GM21529 (cell line): ENCODE results near the gene ZNF441.
"Not testable (repeated sequence)": the region's sequence is repeated elsewhere in the genome, so short reads cannot be mapped to it uniquely, and the experiment has no call there.

Source experiments
- ATAC-seq: cut with Tn5 transposase; IDR thresholded peaks from one replicate; pipeline ENCODE4 v1.9.1; 2021; ENCODE audit not compliant: unreplicated experiment

ZNF441 gene

GRCh38 chr19:11776669-11777068 is 9.9 kb downstream of the ZNF441 start:
- ATAC-seq: not testable (repeated sequence)

GRCh38 chr19:11780431-11781020 is 13.7 kb downstream of the ZNF441 start:
- no peak for ATAC-seq

GRCh38 chr19:11781295-11782057 is 14.7 kb downstream of the ZNF441 start:
- ATAC-seq: no peak

DNA sequence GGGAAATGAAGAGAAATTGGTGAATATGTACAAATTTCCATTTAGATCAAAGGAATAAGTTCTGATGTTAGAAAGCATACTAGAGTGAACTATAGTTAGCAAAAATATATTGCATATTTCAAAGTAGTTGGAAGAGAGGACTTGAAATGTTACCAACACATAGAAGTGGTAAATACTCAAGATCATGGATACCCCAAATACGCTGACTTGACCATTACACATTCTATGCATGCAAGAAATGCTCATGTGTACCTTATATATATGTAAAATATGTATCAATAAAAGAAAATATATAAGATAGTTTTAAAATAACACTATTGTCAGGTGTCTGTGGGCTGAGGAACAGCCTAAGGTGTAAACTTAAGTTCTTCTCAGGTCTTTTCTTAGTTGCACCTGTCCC is 17.0 kb downstream of the ZNF441 start:
- no peak for ATAC-seq

DNA sequence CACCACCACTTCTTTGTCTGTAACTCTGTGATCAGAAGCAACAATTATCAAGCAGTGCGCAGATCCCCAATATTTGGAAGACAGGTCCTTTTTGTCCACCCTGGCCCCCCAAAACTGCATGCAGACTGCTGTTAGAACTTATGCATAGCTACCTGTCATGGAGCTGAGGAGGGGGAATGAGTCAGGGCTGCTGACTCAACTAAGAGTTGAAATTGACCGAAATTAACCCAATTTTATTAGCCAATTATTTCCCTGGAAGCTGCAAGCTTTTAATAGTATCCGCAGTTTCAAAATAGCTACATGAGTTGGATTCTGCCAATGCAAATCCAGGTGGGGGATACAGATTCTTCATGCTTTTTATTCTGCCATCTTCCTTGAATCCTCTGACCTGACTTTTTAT is 17.6 kb downstream of the ZNF441 start:
- ATAC-seq: no peak

DNA sequence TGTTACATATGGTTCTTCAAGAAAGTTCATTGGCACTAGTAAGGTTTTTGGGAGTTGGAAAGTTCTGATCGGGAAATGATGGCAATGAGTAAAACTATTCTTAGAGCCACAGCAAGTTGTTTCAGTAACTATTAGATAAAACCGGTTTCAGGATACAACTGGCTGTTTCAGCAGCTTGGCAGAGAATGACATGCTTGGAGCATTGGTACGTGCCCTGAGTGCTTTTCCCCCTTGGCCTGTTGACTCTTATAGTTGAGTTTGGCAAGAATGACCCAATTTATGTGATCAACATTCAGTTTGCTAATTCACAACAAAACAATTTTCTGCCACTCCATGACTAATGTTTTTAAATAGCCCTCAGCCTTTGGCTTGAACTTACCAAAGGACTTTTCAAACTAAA is 20.7 kb downstream of the ZNF441 start:
- ATAC-seq: no peak

GRCh38 chr19:11792942-11793341 is 26.1 kb downstream of the ZNF441 start:
- no peak for ATAC-seq

GRCh38 chr19:11797491-11797890 is 30.7 kb downstream of the ZNF441 start:
- peak; percentile 66 for ATAC-seq

DNA sequence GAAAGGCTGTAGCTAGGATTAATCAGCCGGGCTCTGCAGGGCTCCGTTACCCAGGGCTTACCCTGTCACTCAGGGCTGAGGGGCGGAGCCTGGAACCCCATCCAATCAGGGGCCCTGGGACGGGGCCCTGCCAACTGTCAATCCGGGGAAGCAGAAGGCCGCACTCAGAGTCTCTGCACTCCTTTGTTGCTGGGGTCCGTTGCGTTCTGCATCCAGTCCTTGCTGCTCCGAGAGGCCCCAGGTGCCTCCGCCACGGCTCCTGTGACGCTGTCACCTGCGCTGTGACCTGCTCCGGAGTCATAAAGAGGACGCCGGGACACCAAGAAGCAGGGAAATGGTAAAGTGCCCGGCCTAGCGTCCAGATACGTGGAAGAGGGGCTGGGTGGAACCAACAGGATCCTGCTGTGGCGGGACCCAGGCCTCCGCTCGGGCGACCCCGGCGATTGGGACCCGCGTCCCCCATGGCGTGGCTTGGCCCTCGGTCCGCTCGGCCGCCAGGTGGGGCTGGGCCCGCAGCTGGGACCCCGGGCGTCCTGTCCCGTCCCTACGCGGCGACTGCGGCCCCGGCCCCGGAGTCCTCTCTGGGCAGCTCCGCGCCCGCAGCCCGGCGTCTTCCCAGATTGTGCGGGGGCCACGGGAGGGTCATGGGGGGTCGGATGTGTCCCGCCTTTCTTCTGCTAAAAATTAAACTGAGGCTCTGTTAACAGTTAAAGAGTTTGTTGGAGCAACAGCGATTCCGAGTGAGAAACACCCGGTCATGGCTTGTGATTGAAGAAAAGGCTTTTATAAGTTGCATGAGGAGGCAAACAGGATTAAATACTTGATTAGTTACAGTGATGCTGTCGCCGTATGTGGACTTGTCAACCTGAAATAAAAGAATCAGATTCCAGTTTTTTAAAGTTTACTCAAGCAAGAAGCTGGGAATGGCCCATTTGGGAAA is 31.9 kb downstream of the ZNF441 start, which contains the start of gene ZNF491:
Gene ZNF491, plus strand, starts transcription at position 133 of the 940 bp plus-strand sequence. CDS start 7,431 bp downstream, outside the sequence.
- peak; percentile 90 for ATAC-seq

- no peak for ATAC-seq
Measured at GRCh38 chr19:11806354-11807098, 39.7 kb downstream of the ZNF441 start.

GRCh38 chr19:11807099-11807380 is 40.2 kb downstream of the ZNF441 start:
- no peak for ATAC-seq

GRCh38 chr19:11813703-11814028 is 46.9 kb downstream of the ZNF441 start:
- peak; percentile 38 for ATAC-seq

DNA sequence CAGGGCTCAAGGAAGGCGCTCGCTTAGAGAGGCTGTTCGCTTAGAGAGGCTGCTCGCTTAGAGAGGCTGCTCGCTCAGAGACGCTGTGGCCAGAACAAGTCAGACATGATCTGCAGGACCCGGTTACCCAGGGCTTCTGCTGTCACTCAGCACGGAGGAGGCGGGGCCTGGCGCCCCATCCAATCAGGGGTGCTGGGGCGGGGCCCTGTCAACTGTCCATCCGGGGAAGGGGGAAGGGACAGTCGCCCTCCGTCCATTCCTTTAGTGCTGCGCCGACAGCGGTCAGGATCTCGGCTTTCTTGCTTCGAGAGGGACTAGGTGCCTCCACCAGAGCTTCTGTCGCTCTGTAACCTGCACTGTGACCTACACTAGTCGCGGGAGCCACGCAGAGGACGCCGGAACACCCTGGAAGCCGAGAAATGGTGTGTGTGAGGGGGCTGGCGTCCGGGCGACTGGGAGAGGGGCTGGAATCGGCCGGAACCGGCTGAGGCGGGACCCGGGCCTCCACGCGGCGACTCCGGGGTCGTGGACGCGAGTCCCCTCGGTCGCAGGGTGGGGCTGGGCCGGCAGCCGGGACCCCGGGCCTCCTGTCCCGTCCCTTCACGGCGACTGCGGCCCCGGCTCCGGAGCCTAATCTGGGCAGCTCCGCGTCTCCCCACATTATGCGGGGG is 47.4 kb downstream of the ZNF441 start, which contains the start of gene ZNF440:
Gene ZNF440, plus strand, starts transcription at position 245 of the 671 bp plus-strand sequence. Its CDS starts 175 bp downstream, at position 420.
- ATAC-seq: peak; percentile 99

- ATAC-seq: no peak
Measured at GRCh38 chr19:11814700-11815035, 47.9 kb downstream of the ZNF441 start.

DNA sequence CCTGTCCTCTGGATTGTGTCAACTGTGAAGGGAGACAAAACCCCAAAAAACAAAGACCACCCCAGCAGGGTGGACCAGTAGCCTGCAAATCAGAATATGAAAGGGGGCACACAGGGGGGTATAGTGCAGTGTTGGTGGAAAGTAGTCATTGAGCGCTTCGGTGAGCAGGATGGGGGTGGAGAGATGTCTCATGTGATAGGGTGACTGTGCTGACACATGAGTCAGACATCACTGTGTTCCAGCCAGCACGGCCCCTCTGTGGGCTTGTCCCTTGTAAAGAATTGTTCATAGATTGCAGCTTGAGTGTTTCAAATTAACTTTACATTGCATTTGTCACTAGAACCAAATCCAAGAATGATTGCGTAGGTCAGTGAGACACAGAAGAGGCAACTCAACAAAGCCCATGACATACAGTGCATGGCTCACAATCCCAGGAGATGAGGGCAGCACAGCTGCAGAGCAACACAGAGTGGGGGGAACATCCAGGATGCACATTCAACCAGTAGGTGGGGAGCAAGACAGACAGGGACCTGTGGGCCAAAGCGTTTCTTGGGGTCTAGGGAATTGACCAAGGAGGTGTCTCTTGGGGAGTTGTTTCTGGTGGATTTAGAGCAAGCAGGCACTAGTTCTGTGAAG is 54.8 kb downstream of the ZNF441 start:
- no peak for ATAC-seq

GRCh38 chr19:11828957-11829876 is 62.4 kb downstream of the ZNF441 start:
- not testable (repeated sequence) for ATAC-seq

DNA sequence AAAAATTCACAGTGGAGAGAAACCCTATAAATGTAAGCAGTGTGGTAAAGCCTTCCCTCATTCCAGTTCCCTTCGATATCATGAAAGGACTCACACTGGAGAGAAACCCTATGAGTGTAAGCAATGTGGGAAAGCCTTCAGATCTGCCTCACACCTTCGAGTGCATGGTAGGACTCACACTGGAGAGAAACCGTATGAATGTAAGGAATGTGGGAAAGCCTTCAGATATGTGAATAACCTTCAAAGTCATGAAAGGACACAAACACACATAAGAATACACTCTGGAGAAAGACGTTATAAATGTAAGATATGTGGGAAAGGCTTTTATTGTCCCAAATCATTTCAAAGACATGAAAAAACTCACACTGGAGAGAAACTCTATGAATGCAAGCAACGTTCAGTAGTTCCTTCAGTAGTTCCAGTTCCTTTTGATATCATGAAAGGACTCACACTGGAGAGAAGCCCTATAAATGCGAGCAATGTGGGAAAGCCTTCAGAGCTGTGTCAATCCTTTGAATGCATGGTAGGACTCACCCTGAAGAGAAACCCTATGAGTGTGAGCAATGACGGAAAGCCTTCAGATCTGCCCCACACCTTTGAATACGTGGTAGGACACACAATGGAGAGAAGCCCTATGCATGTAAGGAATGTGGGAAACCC is 65.6 kb downstream of the ZNF441 start:
- no peak for ATAC-seq

- ATAC-seq: no peak
Measured at GRCh38 chr19:11833541-11833940, 66.7 kb downstream of the ZNF441 start.
